ENCODE data around the gene MAP3K15.

MAP3K15 gene, protein sequence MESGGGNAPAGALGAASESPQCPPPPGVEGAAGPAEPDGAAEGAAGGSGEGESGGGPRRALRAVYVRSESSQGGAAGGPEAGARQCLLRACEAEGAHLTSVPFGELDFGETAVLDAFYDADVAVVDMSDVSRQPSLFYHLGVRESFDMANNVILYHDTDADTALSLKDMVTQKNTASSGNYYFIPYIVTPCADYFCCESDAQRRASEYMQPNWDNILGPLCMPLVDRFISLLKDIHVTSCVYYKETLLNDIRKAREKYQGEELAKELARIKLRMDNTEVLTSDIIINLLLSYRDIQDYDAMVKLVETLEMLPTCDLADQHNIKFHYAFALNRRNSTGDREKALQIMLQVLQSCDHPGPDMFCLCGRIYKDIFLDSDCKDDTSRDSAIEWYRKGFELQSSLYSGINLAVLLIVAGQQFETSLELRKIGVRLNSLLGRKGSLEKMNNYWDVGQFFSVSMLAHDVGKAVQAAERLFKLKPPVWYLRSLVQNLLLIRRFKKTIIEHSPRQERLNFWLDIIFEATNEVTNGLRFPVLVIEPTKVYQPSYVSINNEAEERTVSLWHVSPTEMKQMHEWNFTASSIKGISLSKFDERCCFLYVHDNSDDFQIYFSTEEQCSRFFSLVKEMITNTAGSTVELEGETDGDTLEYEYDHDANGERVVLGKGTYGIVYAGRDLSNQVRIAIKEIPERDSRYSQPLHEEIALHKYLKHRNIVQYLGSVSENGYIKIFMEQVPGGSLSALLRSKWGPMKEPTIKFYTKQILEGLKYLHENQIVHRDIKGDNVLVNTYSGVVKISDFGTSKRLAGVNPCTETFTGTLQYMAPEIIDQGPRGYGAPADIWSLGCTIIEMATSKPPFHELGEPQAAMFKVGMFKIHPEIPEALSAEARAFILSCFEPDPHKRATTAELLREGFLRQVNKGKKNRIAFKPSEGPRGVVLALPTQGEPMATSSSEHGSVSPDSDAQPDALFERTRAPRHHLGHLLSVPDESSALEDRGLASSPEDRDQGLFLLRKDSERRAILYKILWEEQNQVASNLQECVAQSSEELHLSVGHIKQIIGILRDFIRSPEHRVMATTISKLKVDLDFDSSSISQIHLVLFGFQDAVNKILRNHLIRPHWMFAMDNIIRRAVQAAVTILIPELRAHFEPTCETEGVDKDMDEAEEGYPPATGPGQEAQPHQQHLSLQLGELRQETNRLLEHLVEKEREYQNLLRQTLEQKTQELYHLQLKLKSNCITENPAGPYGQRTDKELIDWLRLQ (N-terminal part only)

DNA sequence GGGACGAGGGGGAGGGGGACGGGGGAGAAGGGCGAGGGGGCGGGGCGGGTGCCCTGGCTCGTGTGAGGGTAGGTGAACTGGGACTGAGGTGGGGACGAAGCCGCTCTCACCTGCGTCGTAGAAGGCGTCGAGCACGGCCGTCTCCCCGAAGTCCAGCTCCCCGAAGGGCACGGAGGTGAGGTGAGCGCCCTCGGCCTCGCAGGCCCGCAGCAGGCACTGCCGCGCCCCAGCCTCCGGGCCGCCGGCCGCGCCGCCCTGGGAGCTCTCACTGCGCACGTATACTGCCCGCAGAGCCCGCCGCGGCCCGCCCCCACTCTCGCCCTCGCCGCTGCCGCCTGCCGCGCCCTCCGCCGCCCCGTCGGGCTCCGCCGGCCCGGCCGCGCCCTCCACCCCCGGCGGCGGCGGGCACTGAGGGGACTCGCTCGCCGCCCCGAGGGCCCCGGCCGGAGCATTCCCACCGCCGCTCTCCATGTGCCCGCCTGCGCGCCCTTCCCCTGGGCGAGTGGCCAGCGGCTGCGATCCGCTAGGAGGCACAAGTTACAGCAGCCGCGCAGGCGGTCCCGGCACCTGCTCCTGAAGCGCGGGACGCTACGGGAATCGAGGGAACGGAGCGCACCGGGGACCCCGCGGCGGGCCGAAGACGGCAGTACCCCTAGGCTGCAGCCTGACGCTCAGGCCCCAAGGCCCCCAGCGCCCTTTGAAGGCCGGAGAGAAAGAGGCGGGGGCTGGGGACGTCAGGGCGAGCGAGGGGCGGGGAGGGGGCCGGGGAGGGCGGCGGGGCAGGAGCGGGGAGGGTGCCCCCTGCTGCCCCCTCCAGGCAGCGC lies at the start of gene MAP3K15:
MAP3K15 (minus strand) TSS at position 718 of the 824 bp plus-strand sequence; CDS start at position 471, 247 bp downstream.
- peak; percentile 58 for DNase-seq (ENCODE audit: low spot score)

DNA sequence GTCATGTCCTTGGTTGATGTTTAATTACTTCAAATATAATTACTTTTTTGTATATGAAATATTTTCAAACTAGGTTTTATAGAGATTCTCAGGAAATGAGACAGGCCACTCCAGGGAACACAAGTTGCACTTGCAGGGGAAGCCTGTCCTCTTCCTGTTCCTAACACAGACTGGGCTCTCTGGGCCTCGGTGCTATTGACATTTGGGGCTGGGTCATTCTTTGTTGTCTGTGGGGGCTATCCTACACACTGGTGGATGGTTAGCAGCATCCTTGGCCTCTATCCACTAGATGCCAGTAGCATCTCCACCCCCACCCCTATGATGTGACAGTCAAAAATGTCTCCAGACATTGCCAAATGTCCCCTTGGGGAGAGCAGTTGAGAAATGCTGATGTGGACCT lies 49.3 kb upstream of the MAP3K15 start:
- DNase-seq (ENCODE audit: low spot score): no peak

DNA sequence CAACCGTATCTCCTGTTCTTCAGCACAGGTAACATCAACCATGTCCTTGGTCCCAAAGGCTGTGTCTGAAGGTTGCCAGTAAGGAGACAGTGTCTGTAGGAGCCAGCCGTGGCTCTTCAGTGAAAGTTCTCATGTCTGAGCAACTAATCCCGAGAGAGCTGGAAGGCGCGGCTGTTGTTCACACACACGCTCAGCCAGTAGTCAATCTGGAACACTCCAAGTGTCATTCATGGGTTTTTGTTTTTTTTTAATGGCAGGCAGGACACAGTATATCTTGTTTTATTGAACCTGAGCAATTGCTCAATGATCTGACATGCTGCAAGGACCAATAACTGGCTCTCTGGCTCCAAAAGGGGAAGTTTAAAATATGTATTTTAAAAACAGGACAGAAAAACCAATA lies 48.4 kb upstream of the MAP3K15 start:
- DNase-seq (ENCODE audit: low spot score): no peak

DNA sequence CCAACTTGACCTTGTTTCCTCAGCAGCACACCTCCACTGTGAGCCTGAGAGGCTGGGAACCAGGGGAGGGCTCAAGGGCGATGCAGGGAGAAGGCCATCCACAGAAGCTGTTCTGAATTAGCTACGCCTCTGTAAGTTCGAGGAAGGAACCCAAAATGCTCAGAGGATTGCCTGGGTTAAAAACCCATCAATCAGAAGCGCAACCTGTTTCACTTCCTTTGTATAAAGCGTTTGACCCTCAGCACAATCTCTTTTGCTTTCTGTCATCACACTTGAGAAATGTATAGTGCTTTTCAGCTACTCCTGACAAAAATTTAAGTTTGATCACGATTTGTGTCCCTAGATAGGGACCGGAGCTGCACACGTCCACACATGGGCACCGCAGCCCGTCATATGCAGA lies 48.0 kb upstream of the MAP3K15 start:
- DNase-seq (ENCODE audit: low spot score): no peak

DNA sequence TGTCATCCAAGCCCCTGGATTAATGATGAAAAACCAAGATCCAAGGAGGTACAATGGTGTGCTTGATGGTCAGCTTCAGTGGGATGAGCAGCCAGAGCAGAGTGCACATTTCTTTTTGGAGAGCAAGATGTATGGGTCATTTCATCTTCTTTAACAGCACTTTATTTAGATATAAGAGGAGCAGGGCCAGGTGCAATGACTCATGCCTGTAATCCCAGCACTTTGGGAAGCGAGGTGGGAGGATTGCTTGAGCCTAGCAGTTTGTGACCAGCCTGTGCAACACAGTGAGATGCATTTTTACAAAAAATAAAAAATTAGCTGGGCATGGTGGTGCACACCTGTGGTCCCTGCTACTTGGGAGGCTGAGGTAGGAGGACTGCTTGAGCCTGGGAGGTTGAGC lies 45.3 kb upstream of the MAP3K15 start:
- no peak for DNase-seq (ENCODE audit: low spot score)

DNA sequence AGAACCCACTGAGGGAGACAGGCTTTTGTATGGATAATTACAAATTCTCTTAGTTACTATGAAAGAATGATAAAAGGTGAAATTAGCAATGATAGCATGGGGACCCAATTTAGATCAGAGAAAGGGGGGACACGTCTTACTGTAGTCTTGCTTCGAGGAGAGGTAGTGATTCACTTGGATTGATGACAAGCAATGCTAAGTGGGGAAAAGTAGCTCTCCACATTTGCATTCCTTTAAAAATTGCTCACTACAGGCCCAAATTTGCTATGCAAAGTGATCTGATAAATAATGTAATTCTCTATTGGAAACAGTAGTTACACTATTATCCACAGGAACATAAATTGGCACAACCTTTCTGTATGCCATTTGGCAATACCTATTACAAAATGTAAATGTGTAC lies 42.5 kb upstream of the MAP3K15 start:
- DNase-seq (ENCODE audit: low spot score): no peak

DNA sequence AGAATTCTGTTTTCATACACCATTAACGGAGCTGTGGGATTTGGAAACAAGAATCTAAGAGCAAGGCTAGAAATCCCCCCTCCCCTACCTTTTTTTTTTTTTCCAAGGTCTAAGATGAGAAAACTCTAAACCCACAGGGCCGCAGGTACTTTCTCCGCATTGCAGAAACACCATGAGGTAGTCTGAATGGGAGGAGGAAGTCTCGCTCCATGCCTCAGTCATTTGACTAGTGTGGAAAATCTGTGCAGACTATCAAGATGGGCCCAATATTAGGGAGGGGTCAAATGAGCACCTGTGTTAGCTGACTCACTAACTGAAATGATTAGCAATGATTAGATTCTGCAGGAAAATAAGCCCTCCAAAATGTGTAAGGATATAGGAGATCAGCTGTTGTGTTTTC lies 40.9 kb upstream of the MAP3K15 start:
- no peak for DNase-seq (ENCODE audit: low spot score)

DNA sequence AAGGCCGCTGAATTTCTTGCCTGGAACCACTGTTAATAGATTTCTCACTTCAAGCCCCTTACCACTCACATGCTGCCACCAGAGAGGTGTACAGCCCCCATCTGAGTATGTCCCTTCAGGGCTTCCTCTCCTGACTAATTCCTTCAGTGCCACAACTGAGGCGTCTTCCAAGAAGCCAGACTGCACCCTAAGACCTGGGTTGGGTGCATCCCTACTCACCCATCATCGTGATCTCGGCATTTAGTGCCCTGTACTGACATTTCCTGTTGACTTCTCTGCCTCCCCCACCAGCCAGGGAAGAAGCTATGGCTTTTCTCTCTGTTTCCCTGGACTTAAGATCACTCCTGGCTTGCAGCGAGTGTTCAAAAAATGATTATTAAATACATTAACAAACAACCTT lies 40.4 kb upstream of the MAP3K15 start:
- DNase-seq (ENCODE audit: low spot score): no peak

DNA sequence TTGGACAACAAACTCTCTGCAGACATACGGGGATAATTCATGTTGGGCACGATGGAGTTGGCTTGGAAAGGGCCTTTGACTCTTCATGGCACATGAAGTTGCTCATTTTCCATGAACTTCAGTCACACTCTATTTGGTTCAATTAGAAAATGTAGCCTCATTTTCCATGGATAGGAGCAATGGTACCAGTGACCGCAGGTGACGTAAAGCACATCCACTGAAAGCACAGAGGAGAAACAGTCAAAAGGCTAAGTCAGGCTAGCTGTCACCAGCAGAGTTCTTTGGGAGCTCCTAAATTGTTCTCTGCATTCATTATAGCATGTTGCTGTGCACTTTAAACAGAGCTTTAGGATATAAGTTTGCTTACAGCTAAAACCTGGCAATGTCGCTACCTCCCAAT lies 39.9 kb upstream of the MAP3K15 start:
- DNase-seq (ENCODE audit: low spot score): no peak

DNA sequence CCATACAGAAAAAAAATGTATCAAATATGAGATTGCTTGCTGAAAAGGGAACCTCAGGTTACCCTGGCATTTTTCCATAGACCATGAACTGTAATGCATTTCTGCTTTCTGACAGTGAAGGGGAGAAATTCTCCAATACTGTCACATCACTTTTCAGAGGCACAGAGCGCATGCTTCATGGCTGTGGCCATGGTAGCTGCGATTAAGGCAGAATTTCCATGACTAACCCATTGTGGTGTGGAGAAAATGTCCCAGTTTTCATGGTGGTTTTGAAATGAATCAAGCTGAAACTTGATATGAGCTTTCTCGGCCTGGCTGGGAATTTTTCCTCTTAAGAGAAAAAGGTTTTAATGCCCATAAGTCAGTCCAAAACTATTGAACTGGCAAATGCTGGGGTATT lies 39.5 kb upstream of the MAP3K15 start:
- no peak for DNase-seq (ENCODE audit: low spot score)

DNA sequence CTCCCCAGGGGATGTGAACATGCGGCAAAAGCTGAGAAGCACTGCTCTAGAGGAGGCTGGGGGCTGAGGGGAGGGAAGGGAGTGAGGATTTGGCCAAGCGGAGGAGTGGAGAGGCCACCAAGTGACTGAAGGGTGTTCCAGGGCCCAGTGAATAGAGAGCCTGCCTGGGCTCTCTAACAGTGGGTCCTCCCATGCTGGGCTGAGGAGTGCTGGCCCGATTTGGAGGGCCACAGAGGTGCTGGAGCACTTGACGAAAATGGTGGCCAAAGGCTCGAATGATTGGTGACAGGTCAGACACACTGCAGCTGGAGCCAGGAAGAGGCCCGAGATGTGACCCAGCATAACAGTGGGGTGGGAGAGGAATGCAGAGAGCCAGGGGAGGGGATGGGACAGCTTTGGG lies 37.5 kb upstream of the MAP3K15 start:
- no peak for DNase-seq (ENCODE audit: low spot score)

DNA sequence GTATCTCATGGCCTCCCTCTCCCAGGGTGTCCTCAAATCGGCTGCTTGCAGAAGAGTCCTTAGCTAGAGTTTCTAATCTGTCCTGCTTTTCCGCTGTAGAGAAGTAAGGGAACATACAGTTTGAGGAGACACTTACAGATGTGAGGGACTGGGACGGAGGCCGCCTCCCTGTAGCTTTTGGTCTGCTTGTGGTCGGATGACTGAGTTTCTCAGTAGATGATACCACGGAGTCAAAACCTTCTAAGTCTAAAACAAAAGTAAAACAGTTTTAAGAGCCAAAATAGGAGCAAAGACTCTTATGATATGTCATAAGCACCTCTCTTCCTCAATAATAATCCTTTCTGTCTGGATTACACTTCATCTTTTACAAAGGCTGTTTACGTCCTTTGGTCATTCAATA lies 34.5 kb upstream of the MAP3K15 start:
- no peak for DNase-seq (ENCODE audit: low spot score)

DNA sequence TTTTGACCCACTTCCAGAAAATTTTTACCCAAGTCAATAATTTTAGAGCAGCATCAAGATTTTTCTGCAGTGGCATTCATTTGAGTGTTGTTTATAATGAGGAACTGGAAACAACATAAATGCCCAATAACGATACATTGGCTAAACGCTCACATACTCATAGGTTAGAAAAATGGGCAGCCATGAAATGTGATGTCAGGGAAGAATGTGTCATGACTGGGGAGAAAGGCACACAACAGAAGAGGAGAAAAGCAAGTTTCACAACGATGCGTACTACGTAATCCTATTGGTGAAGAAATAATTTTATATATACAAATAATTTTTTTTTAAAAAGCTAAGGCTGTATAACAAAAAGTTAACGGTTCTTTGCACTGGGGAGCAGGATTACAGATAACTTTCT lies 33.6 kb upstream of the MAP3K15 start:
- no peak for DNase-seq (ENCODE audit: low spot score)

DNA sequence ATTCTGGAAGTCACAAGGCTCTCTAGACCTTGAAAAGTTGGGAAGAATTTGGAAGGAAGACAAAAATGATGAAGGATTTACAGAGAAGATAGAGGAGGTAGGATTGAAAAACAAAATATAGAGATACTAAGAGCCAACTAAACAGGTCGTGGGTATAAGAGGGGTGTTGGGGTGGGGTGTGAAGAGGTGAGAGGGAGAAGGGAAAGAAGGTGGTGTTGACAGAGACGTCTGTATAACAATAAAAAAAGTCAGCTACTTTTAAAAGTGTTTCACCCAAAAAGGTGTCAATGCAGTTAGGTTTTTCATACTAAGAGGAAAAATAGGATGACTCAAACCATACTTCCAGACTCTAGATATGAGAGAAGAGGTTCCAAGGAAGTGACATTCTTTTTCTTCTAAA lies 33.0 kb upstream of the MAP3K15 start:
- no peak for DNase-seq (ENCODE audit: low spot score)

DNA sequence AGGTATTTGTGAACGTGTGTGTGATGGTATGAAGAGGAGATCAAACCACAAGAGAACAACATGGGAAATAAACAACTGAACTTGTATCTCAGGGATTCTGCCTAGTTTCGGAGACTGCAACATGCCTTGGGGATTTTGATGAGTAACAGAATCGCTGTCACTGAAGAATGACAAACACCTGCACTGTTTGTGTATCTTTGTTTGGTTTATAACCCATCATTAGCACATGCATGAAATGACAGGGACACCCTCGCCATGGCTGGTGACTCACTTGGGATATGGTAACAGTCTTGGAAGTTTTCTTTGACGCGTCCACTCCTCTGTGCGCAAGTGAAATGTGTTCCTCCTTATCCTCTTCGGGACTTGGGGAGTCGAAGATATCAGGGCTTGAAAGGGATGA lies 30.3 kb upstream of the MAP3K15 start:
- no peak for DNase-seq (ENCODE audit: low spot score)

DNA sequence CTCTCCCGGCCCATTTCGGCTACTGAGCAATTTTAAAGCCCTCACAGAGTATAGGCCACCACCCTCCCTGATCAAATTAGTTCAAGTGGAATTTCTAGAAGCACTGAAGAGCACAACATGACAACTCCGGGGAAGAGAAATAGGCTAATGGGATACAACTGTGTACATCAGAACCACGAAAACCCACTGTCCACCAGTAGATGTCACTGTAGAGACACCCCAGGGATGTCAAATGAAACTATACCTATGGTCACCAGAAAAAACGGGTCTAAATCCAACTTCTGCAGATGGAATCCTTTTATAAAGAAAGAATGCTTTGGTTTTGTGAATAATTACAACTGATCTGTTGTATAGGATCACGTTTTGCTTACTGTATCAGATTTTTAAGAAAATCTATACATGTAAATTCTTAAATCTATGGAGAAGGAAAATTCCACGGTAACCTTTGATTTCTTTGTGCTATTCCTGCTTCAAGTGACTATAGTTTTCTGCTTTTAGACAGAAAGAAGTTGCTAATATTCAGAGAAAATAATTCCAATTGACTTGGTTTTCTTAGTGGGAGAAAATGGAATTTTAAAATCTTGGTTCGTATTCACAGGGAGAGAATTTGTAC lies 29.5 kb upstream of the MAP3K15 start:
- peak; percentile 60 for DNase-seq (ENCODE audit: low spot score)

DNA sequence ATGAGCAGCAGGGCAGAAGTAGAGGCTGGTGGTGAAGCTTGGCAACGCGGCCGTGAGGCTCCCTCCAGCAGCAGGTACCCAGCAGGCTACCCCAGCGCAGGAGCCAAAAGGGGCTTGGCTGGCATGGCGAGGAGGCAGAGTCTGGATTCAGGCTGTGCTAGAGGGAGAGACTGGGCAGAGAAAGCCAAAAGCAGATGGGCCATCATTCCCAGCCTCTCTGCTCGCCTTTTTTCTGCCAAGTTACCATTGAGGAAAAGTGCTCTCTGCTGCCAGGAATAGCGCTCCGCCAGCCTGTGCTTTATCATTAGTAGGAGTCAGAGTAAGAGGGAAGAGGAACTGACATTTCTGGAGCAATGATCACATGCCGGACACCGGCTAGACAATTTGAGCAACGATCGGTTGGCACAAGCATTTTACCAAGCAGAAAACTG lies 28.7 kb upstream of the MAP3K15 start:
- no peak for DNase-seq (ENCODE audit: low spot score)

DNA sequence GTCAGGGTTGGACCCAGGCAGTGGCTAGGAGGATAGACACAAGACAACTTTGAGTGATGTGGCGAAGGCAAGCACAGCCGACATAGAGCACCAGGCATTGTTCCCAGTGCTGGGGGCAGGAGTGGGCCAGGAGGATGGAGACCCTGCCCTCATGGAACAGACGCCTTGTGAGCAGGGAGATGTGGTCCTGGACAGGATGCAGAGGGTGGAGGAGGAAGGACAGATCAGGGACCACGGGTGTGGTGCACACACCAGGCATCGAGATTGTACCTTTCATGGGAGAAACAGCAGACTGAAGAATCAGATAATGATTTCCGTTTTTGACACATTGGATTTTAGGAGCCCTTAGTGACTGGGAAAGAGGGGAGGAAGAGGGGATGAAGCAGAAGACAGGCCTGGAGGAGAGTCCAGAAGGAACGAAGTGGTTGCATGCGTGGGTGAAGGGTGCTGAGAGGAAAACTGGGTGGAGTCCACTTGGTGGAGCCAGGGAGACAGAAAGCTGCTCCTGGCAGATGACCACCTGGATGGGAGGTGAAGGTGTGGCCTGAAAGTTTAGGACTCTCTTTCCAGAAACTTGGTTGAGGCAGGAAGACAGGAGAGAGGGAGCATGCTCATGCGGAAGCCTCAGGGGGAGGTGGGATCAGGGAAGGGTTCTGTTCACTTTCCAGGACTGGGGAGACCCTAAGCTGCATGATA lies 27.9 kb upstream of the MAP3K15 start:
- no peak for DNase-seq (ENCODE audit: low spot score)

DNA sequence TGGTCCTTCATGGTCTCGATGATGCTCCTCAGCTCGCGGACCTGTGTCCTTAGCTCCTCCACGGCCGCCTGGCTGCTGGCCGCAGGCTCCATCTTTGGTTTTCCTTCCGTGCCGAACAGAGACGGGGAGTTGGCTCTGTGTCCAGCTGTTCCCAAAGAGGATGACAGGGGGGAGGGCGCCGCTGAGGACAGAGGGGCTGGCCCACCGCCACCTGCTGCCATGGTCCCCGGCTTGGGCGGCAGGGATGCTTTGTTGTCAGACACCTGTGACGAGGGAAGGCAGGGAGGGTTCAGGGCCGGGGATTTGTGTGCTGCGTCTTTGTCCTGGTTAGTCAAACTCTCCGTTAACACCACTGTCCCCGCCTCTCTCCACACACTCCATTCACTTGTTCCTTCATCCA lies 26.6 kb upstream of the MAP3K15 start:
- DNase-seq (ENCODE audit: low spot score): no peak

DNA sequence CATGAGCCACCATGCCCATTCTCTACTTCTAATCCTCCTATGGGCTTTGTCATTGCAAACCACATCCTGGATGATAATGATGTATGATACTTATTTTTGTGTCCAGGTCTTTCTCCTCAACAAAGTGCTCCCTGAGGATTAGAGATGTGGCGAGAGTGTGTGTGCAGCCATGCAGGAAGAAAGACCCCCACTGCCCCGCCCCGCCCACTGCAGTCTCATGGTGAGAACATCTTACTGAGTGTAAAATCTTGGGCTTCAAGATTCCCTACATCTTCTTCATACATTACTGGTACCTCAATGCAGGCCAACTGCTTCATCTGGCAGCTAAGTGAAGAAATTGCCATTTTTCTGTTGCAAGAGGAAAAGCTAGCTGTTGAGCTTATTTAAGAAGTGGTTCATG lies 25.9 kb upstream of the MAP3K15 start:
- DNase-seq (ENCODE audit: low spot score): no peak

DNA sequence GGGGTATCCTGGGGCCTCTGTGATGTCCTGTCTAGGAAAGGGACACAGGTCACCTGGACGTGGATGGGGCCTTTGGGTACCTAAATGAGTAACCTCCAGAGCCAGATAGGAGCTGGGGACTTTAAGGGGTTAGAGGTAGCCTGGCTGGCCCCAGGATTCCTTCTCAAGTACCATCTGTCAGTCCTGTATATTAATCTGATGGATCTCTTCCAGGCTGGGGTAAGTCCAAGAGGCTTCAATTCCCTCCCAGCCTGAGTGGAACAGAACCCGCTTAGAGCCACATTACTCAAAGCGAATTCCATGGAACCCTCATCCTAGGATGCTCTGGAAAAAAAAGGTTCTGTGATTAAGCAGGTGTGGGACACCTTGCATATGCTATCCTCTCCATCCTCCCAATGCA lies 24.8 kb upstream of the MAP3K15 start:
- no peak for DNase-seq (ENCODE audit: low spot score)

Measured in SW480 (cell line).